Pancreas (tissue), 10 donors: ENCODE measurements around the gene NRCAM. TPM values are rescaled to one million over a fixed set of nuclear protein-coding genes. Genes with fewer than 3 reads are reported as not detected.
A peak's percentile ranks its signal among the peaks of the same experiment; 100 is the strongest.
"Not testable (repeated sequence)": the region's sequence is repeated elsewhere in the genome, so short reads cannot be mapped to it uniquely, and the experiment has no call there.

Experiments
- ATAC-seq, 4 donors: fragments of 200-7000 bp; cut with Tn5 transposase; one replicate each; pipeline versions ENCODE4 v1.8.0 to v1.9.1; 2020; ENCODE audit warnings: mild to moderate bottlenecking in 4 of 4, moderate library complexity in 4 of 4
- DNase-seq, 6 donors: peaks; one replicate each; pipeline ENCODE4 v3.0.0-alpha.2; 2020
- FAIRE-seq: peaks from 2 replicates; lab custom pipeline; 2012; peaks lifted over from hg19 to GRCh38; lab: Jason Lieb, UNC
- H3K27ac ChIP-seq, 4 donors: fragments of 200-600 bp; sonication (generic); 1 replicate in 3 of 4; 2 replicates in 1 of 4; pipeline versions ENCODE4 v1.5.0 to v1.8.0; 2020
- H3K27me3 ChIP-seq, 4 donors: fragments of 200-600 bp; one replicate each; pipeline ENCODE4 v1.8.0; 2021
- H3K36me3 ChIP-seq, 3 donors: fragments of 200-600 bp; sonication (generic) in 1 of 3; one replicate each; pipeline versions ENCODE4 v1.5.0 to v1.8.0; 2020 to 2021
- H3K4me1 ChIP-seq, 3 donors: fragments of 200-600 bp; one replicate each; pipeline ENCODE4 v1.8.0; 2021
- H3K4me3 ChIP-seq, 4 donors: fragments of 200-600 bp; sonication (generic) in 2 of 4; one replicate each; pipeline versions ENCODE4 v1.5.0 to v1.8.0; 2020 to 2021
- H3K9me3 ChIP-seq, 4 donors: fragments of 200-600 bp; one replicate each; pipeline ENCODE4 v1.8.0; 2021
- CTCF ChIP-seq, 4 donors: fragments of 200-600 bp; sonication (generic) in 3 of 4; IDR thresholded peaks; one replicate each; pipeline versions ENCODE4 v1.5.0 to v1.8.0; 2021; ENCODE audit warnings: antibody characterized with exemption in 4 of 4
- WGBS, 2 donors: extraction: QIAGEN DNeasy Blood & Tissue Kit; methylation state at CpG; one replicate each; pipeline ENCODE4 v1.1.7; 2013; 5-methylcytosine and 5-hydroxymethylcytosine counted together
- intact Hi-C, 3 donors: fragments of 100-400 bp; cut with DNase I; formaldehyde crosslinking; loops; one replicate each; pipeline versions ENCODE4 v1.11.1 to v1.14.2; 2022
- polyA plus RNA-seq, 2 donors: library from polyadenylated mRNA; stranded (reverse); fragments of 200-250 nt; gene quantifications; one replicate each; pipeline ENCODE4 v1.2.3, GENCODE V29; 2013
- total RNA-seq, 6 donors: library from RNA; stranded (reverse); fragmentation: NEBNext Ultra II Directional in 4 of 6; extraction: Animal tissue kit (Norgen Biotek cat#: 25700) in 4 of 6; gene quantifications; one replicate each; pipeline versions ENCODE4 v1.2.1 to v1.2.4, GENCODE V29; 2021 to 2023
- donor health status: healthy with polysubstance abuse.
- donor health status: DM: no; HTN: no; CAD: no; lungs with moderate emphysema.
- donor health status: DM: no; HTN: no; CAD: no.
- donor health status: control.
- donor health status: control.
- donor health status: Bipolar disorder and iron deficiency.
- donor health status: DM: yes; HTN: yes; CAD: no.
- donor health status: DM: no; HTN: no; CAD: no.
- donor health status: DM: no; HTN: no; CAD: no.
- donor health status: DM: yes; HTN: yes; CAD: no.

NRCAM gene
- total and polyA plus RNA-seq, 8 donors = 14.1 to 53.6 (median 40.4) TPM

- H3K27ac ChIP-seq = no peak overlapping the region
- intact Hi-C loops = no loop called here
- FAIRE-seq (no peak), DNase-seq (no peak), ATAC-seq (no peak)
- no peaks in the 10 kb centered on the region for H3K27me3 ChIP-seq
- no peak overlapping the region for H3K4me3 ChIP-seq
- H3K36me3 ChIP-seq = no peaks in the 10 kb centered on the region
- no peak for TF ChIP-seq CTCF (IDR thresholded peaks at IDR 0.05)
- peaks cover 0 to 4% (median 0%) of the 10 kb centered on the region in 3 donors for H3K4me1 ChIP-seq
- H3K9me3 ChIP-seq = no peaks in the 10 kb centered on the region
- 86% methylated on average over 3 of the region's 3 CpGs for WGBS, 2 donors
Observed at GRCh38 chr7:108265007-108265406, 191.2 kb downstream of the NRCAM start.

- Histone ChIP-seq H3K27ac (no peak overlapping the region), H3K36me3 (no peaks in the 10 kb centered on the region), H3K9me3 (no peaks in the 10 kb centered on the region), H3K27me3 (no peaks in the 10 kb centered on the region), H3K4me3 (no peak overlapping the region), H3K4me1 (peaks cover 0 to 4% (median 0%) of the 10 kb centered on the region in 3 donors)
- no peak for TF ChIP-seq CTCF (IDR thresholded peaks at IDR 0.05)
- WGBS, 2 donors = 79 to 89% methylated on average over 3 of the region's 3 CpGs
- ATAC-seq (peak in 3 of 4 donors; percentile 42 to 72 (median 68)), FAIRE-seq (no peak), DNase-seq (no peak)
- intact Hi-C loops = no loop called here
Observed at GRCh38 chr7:108263425-108263824, 192.8 kb downstream of the NRCAM start.

- WGBS, 2 donors = 88 to 93% methylated on average over 1 of the region's 1 CpG
- FAIRE-seq = no peak
- H3K27me3 ChIP-seq = no peaks in the 10 kb centered on the region
- no peaks in the 10 kb centered on the region for H3K36me3 ChIP-seq
- TF ChIP-seq CTCF (IDR thresholded peaks at IDR 0.05) = no peak
- intact Hi-C loops = no loop called here
- H3K27ac ChIP-seq = no peak overlapping the region
- no peak for DNase-seq
- peaks cover 0 to 5% (median 4%) of the 10 kb centered on the region in 3 donors for H3K4me1 ChIP-seq
- H3K9me3 ChIP-seq = no peaks in the 10 kb centered on the region
- no peak for ATAC-seq
- H3K4me3 ChIP-seq = no peak overlapping the region
Observed at GRCh38 chr7:108261560-108262255, 194.5 kb downstream of the NRCAM start.

GRCh38 chr7:108259447-108259846 is 196.8 kb downstream of the NRCAM start:
- FAIRE-seq, intact Hi-C loops, ATAC-seq, H3K36me3 ChIP-seq, H3K27me3 ChIP-seq, H3K4me1 ChIP-seq, DNase-seq, H3K27ac ChIP-seq, H3K9me3 ChIP-seq, H3K4me3 ChIP-seq: not testable (repeated sequence)
- WGBS, 2 donors = 95 to 99% methylated on average over 3 of the region's 3 CpGs

DNA sequence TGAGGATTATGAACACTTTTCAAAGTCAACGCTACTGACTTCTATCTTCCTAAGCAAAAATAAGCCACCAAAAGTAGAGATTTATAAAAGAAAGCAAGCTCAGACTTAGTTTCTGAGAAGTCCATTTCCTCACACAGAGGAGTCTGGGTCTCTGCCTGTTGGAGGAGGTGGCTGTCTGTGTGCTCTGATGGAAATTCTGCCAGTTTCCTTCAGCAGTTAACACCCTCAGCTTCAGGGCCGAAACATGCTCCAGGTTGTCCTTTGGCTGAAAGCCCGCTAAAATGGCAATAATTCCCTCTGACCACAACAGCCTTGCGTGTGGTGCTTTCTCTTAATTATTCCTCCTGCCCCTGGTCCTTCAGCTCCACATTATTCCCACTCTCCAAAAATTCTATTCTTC is 198.3 kb downstream of the NRCAM start:
- intact Hi-C loops = no loop called here
- peaks cover 0 to 11% (median 0%) of the 10 kb centered on the region in 3 donors for H3K4me1 ChIP-seq
- H3K36me3 ChIP-seq = no peaks in the 10 kb centered on the region
- no peaks in the 10 kb centered on the region for H3K9me3 ChIP-seq
- WGBS, 2 donors = 62 to 67% methylated on average over 4 of the region's 4 CpGs
- H3K27me3 ChIP-seq = no peaks in the 10 kb centered on the region
- FAIRE-seq (no peak), ATAC-seq (peak; percentile 58 to 83 (median 76)), DNase-seq (no peak)
- H3K27ac ChIP-seq = no peak overlapping the region
- no peak for TF ChIP-seq CTCF (IDR thresholded peaks at IDR 0.05)
- no peak overlapping the region for H3K4me3 ChIP-seq
